Liver (tissue), 9 donors: ENCODE results near the gene RNLS. TPM values are rescaled to one million over a fixed set of nuclear protein-coding genes. Genes with fewer than 3 reads are reported as not detected.
"Not testable (repeated sequence)": the region's sequence is repeated elsewhere in the genome, so short reads cannot be mapped to it uniquely, and the experiment has no call there.

Source experiments
- DNase-seq: peaks from one replicate; pipeline ENCODE4 v3.0.0-alpha.2; 2017; ENCODE audit warnings: low spot score
- H3K27ac ChIP-seq, 2 donors: one replicate each; pipeline ENCODE4 v1.7.0; 2013; ENCODE audit warnings: inconsistent platforms in 2 of 2, low read length in 2 of 2, control low read depth in 1 of 2, low read depth in 1 of 2, mild to moderate bottlenecking in 1 of 2
- H3K27me3 ChIP-seq, 4 donors: one replicate each; pipeline versions ENCODE4 v1.6.1 to v1.7.0; 2013; ENCODE audit warnings: low read length in 3 of 4, inconsistent platforms in 1 of 4, mild to moderate bottlenecking in 1 of 4, moderate library complexity in 1 of 4; ENCODE audit not compliant: control insufficient read depth in 4 of 4, insufficient read depth in 4 of 4
- H3K36me3 ChIP-seq, 4 donors: one replicate each; pipeline versions ENCODE4 v1.6.1 to v1.7.0; 2013; ENCODE audit warnings: low read length in 3 of 4, mild to moderate bottlenecking in 3 of 4, low read depth in 1 of 4, moderate library complexity in 1 of 4; ENCODE audit not compliant: control insufficient read depth in 4 of 4, insufficient read depth in 3 of 4
- H3K4me1 ChIP-seq, 4 donors: one replicate each; pipeline versions ENCODE4 v1.6.1 to v1.7.0; 2013; ENCODE audit warnings: low read length in 3 of 4, mild to moderate bottlenecking in 3 of 4, moderate library complexity in 1 of 4; ENCODE audit not compliant: control insufficient read depth in 4 of 4, insufficient read depth in 4 of 4
- H3K4me3 ChIP-seq, 3 donors: one replicate each; pipeline versions ENCODE4 v1.6.1 to v1.7.0; 2013; ENCODE audit warnings: low read length in 3 of 3, control low read depth in 1 of 3, low read depth in 1 of 3, mild to moderate bottlenecking in 1 of 3
- H3K9ac ChIP-seq, 2 donors: one replicate each; pipeline ENCODE4 v1.7.0; 2013; ENCODE audit warnings: low read length in 2 of 2, mild to moderate bottlenecking in 2 of 2, moderate library complexity in 2 of 2, control low read depth in 1 of 2, low read depth in 1 of 2
- H3K9me3 ChIP-seq, 4 donors: one replicate each; pipeline versions ENCODE4 v1.6.1 to v1.7.0; 2013; ENCODE audit warnings: low read length in 3 of 4; ENCODE audit not compliant: control insufficient read depth in 4 of 4
- ATF3 ChIP-seq: IDR thresholded peaks from 2 replicates; pipeline ENCODE4 v1.6.1; 2016; ENCODE audit warnings: antibody characterized with exemption
- CTCF ChIP-seq: fragments of 150-350 bp; IDR thresholded peaks from 2 replicates; pipeline ENCODE4 v1.5.1; 2017; ENCODE audit warnings: improper control_type of control experiment, low read depth, low read length; ENCODE audit not compliant: missing input control
- EGR1 ChIP-seq, 2 donors: IDR thresholded peaks; 2 replicates each; pipeline ENCODE4 v1.6.1; 2016 to 2018; ENCODE audit warnings: antibody characterized with exemption in 2 of 2, low read depth in 2 of 2
- FOXA1 ChIP-seq: IDR thresholded peaks from 2 replicates; pipeline ENCODE4 v1.6.1; 2016; ENCODE audit warnings: antibody characterized with exemption
- FOXA2 ChIP-seq: IDR thresholded peaks from 2 replicates; pipeline ENCODE4 v1.6.1; 2016; ENCODE audit warnings: antibody characterized with exemption
- GABPA ChIP-seq, 2 donors: IDR thresholded peaks in 1 of 2; conservative IDR thresholded peaks in 1 of 2; 2 replicates each; pipeline ENCODE4 v1.6.1; 2016; ENCODE audit warnings: antibody characterized with exemption in 2 of 2, mild to moderate bottlenecking in 1 of 2, moderate library complexity in 1 of 2
- HNF4A ChIP-seq, 2 donors: conservative IDR thresholded peaks; 2 replicates each; pipeline ENCODE4 v1.6.1; 2016; ENCODE audit warnings: antibody characterized with exemption in 2 of 2, mild to moderate bottlenecking in 2 of 2
- HNF4G ChIP-seq: IDR thresholded peaks from 2 replicates; pipeline ENCODE4 v1.6.1; 2016; ENCODE audit warnings: antibody characterized with exemption
- JUND ChIP-seq, 2 donors: IDR thresholded peaks; 2 replicates each; pipeline ENCODE4 v1.6.1; 2016; ENCODE audit warnings: antibody characterized with exemption in 2 of 2
- MAX ChIP-seq: IDR thresholded peaks from 2 replicates; pipeline ENCODE4 v1.6.1; 2016; ENCODE audit warnings: antibody characterized with exemption
- NR2F2 ChIP-seq: IDR thresholded peaks from 2 replicates; pipeline ENCODE4 v1.6.1; 2016; ENCODE audit warnings: antibody characterized with exemption
- RAD21 ChIP-seq, 2 donors: IDR thresholded peaks; 2 replicates each; pipeline ENCODE4 v1.6.1; 2016; ENCODE audit warnings: antibody characterized with exemption in 2 of 2, mild to moderate bottlenecking in 2 of 2
- REST ChIP-seq: IDR thresholded peaks from 2 replicates; pipeline ENCODE4 v1.6.1; 2016; ENCODE audit warnings: antibody characterized with exemption, mild to moderate bottlenecking
- RXRA ChIP-seq, 2 donors: IDR thresholded peaks; 2 replicates each; pipeline ENCODE4 v1.6.1; 2017 to 2018; ENCODE audit warnings: antibody characterized with exemption in 2 of 2, mild to moderate bottlenecking in 1 of 2
- SP1 ChIP-seq: IDR thresholded peaks from 2 replicates; pipeline ENCODE4 v1.6.1; 2018; ENCODE audit warnings: antibody characterized with exemption, mild to moderate bottlenecking
- TAF1 ChIP-seq: conservative IDR thresholded peaks from 2 replicates; pipeline ENCODE4 v1.6.1; 2016; ENCODE audit warnings: antibody characterized with exemption, mild to moderate bottlenecking
- YY1 ChIP-seq: IDR thresholded peaks from 2 replicates; pipeline ENCODE4 v1.6.1; 2016; ENCODE audit warnings: antibody characterized with exemption, mild to moderate bottlenecking
- ZBTB33 ChIP-seq: IDR thresholded peaks from 2 replicates; pipeline ENCODE4 v1.6.1; 2016; ENCODE audit warnings: antibody characterized with exemption
- WGBS: extraction: QIAGEN DNeasy Blood & Tissue Kit; methylation state at CpG from one replicate; pipeline ENCODE4 v1.1.7; 2013; 5-methylcytosine and 5-hydroxymethylcytosine counted together
- polyA plus RNA-seq, 2 donors: library from polyadenylated mRNA; stranded (reverse) in 1 of 2; unstranded in 1 of 2; fragments of 200-250 nt in 1 of 2; fragments of >200 nt in 1 of 2; fragmentation: Nextera tagmentation in 1 of 2; extraction: Ambion mirVana in 1 of 2; gene quantifications; one replicate each; pipeline versions ENCODE4 v1.2.1 to v1.2.3, GENCODE V29; 2013 to 2015
- total RNA-seq, 2 donors: library from RNA; depleted of rRNA; stranded (reverse); fragments of >200 nt; gene quantifications; one replicate each; pipeline ENCODE4 v1.2.3, GENCODE V29; 2014
- donor health status: healthy.
- donor health status: healthy.
- donor health status: healthy.
- donor health status: healthy.
- donor health status: healthy.

RNLS gene
- total and polyA plus RNA-seq, 4 donors = 4.1 to 12.4 (median 7.5) TPM

GRCh38 chr10:88278912-88279311 is 304.2 kb downstream of the RNLS start (continued):
- no peak for TF ChIP-seq ZBTB33
- no peak for TF ChIP-seq NR2F2
- TF ChIP-seq FOXA1 = no peak
- no peak for TF ChIP-seq RXRA (IDR thresholded peaks at IDR 0.05)
- TF ChIP-seq GABPA (IDR thresholded peaks at IDR 0.05 in 1 of 2, conservative IDR thresholded peaks at IDR 0.05 in 1 of 2) = no peak
- no peak for TF ChIP-seq RAD21 (IDR thresholded peaks at IDR 0.05)

- not testable (repeated sequence) for H3K9ac ChIP-seq, DNase-seq, H3K27me3 ChIP-seq, H3K4me3 ChIP-seq, H3K27ac ChIP-seq, H3K4me1 ChIP-seq, H3K36me3 ChIP-seq, H3K9me3 ChIP-seq
- WGBS = 97% methylated on average over 4 of the region's 4 CpGs
Measured at GRCh38 chr10:88276945-88277344, 306.2 kb downstream of the RNLS start.

- WGBS = 94% methylated on average over 2 of the region's 2 CpGs
- no peaks in the 10 kb centered on the region for H3K9me3 ChIP-seq
- H3K36me3 ChIP-seq = no peaks in the 10 kb centered on the region
- DNase-seq = no peak
- no peaks in the 10 kb centered on the region for H3K27me3 ChIP-seq
- no peak overlapping the region for H3K9ac ChIP-seq
- no peak overlapping the region for H3K4me3 ChIP-seq
- no peaks in the 10 kb centered on the region for H3K4me1 ChIP-seq
- no peak for TF ChIP-seq HNF4G
- no peak for TF ChIP-seq HNF4A (conservative IDR thresholded peaks at IDR 0.05)
- TF ChIP-seq JUND (IDR thresholded peaks at IDR 0.05) = no peak
- TF ChIP-seq ATF3 = no peak
- no peak for TF ChIP-seq YY1
- TF ChIP-seq RAD21 (IDR thresholded peaks at IDR 0.05) = no peak
- no peak for TF ChIP-seq FOXA2
- no peak for TF ChIP-seq RXRA (IDR thresholded peaks at IDR 0.05)
- H3K27ac ChIP-seq = no peak overlapping the region
Measured at GRCh38 chr10:88274286-88274685, 308.8 kb downstream of the RNLS start.

- WGBS = 72% methylated on average over 4 of the region's 4 CpGs
- no peaks in the 10 kb centered on the region for H3K9me3 ChIP-seq
- no peaks in the 10 kb centered on the region for H3K36me3 ChIP-seq
- H3K27ac ChIP-seq = no peak overlapping the region
- DNase-seq = no peak
- no peaks in the 10 kb centered on the region for H3K27me3 ChIP-seq
- H3K4me3 ChIP-seq = no peak overlapping the region
- no peaks in the 10 kb centered on the region for H3K4me1 ChIP-seq
- no peak overlapping the region for H3K9ac ChIP-seq
- TF ChIP-seq ATF3 = no peak
- no peak for TF ChIP-seq FOXA2
- TF ChIP-seq RXRA (IDR thresholded peaks at IDR 0.05) = no peak
- no peak for TF ChIP-seq HNF4G
- no peak for TF ChIP-seq REST
- TF ChIP-seq TAF1 = no peak
- no peak for TF ChIP-seq CTCF
- TF ChIP-seq EGR1 (IDR thresholded peaks at IDR 0.05; ENCODE audit: low read depth in 2 of 2) = no peak
- TF ChIP-seq MAX = no peak
- no peak for TF ChIP-seq SP1
- TF ChIP-seq HNF4A (conservative IDR thresholded peaks at IDR 0.05) = no peak
- TF ChIP-seq GABPA (IDR thresholded peaks at IDR 0.05 in 1 of 2, conservative IDR thresholded peaks at IDR 0.05 in 1 of 2) = no peak
Measured at GRCh38 chr10:88273567-88273966, 309.6 kb downstream of the RNLS start.
